K562 (cell line): ENCODE measurements around the gene FOXRED2. TPM values are rescaled to one million over a fixed set of nuclear protein-coding genes. Genes with fewer than 3 reads are reported as not detected.

Experiments
- BRF1 ChIP-seq: IDR thresholded peaks from 3 replicates; pipeline ENCODE4 v1.6.1; 2011; ENCODE audit warnings: borderline replicate concordance, mild to moderate bottlenecking; ENCODE audit not compliant: insufficient read length; ENCODE audit errors: extremely low read depth
- CEBPG ChIP-seq, 3 experiments: fragments of 200-800 bp in 1 of 3; sonication (Bioruptor generic) in 1 of 3; sonication (generic) in 1 of 3; formaldehyde crosslinking in 1 of 3; IDR thresholded peaks in 2 of 3; conservative IDR thresholded peaks in 1 of 3; 2 replicates each; pipeline versions ENCODE4 v1.6.1 to v1.8.0; 2016 to 2022; ENCODE audit warnings: missing compliant biosample characterization in 2 of 3, missing genetic modification characterization in 2 of 3, mild to moderate bottlenecking in 1 of 3, missing genetic modification reagents in 1 of 3
- CXXC5 ChIP-seq: fragments of 250-450 bp; sonication (Bioruptor Pico); IDR thresholded peaks from 2 replicates; pipeline ENCODE4 v1.8.0; 2022; ENCODE audit warnings: inconsistent platforms, mild to moderate bottlenecking, moderate library complexity
- HDAC1 ChIP-seq, 2 experiments: fragments of 450-650 bp; IDR thresholded peaks; 2 replicates each; pipeline ENCODE4 v1.6.1; 2016 to 2017; ENCODE audit warnings: inconsistent platforms in 1 of 2, mild to moderate bottlenecking in 1 of 2, moderate library complexity in 1 of 2
- MCM3 ChIP-seq: fragments of 450-650 bp; IDR thresholded peaks from 2 replicates; pipeline ENCODE4 v1.6.1; 2016
- MYC ChIP-seq, 2 experiments: fragments of 250-450 bp in 1 of 2; sonication (Bioruptor Pico) in 1 of 2; IDR thresholded peaks; 2 replicates each; pipeline versions ENCODE4 v1.5.1 to v1.6.1; 2012 to 2021; ENCODE audit warnings: low read depth in 2 of 2, borderline replicate concordance in 1 of 2, improper control_type of control experiment in 1 of 2, low read length in 1 of 2, mild to moderate bottlenecking in 1 of 2, moderate library complexity in 1 of 2
- TCF3 ChIP-seq: sonication (generic); formaldehyde crosslinking; IDR thresholded peaks from 2 replicates; pipeline ENCODE4 v1.4.0; 2020; ENCODE audit warnings: mild to moderate bottlenecking, missing genetic modification reagents
- ZBTB7A ChIP-seq: IDR thresholded peaks from 2 replicates; pipeline ENCODE4 v1.6.1; 2011; ENCODE audit warnings: low read depth, mild to moderate bottlenecking, low read length, moderate library complexity, borderline replicate concordance; ENCODE audit not compliant: control insufficient read depth
- ZKSCAN8 ChIP-seq: fragments of 200-800 bp; sonication (Bioruptor generic); IDR thresholded peaks from 2 replicates; pipeline ENCODE4 v1.6.1; 2016; ENCODE audit warnings: missing genetic modification characterization, missing compliant biosample characterization
- ZNF134 ChIP-seq: fragments of 250-450 bp; sonication (Bioruptor Pico); conservative IDR thresholded peaks from 2 replicates; pipeline ENCODE4 v1.4.0; 2020
- ZNF77 ChIP-seq: fragments of 250-450 bp; sonication (Bioruptor Pico); IDR thresholded peaks from 2 replicates; pipeline ENCODE4 v1.5.0; 2020
- polyA plus RNA-seq, 8 experiments: library from polyadenylated mRNA; depleted of rRNA in 4 of 8; stranded (reverse) in 5 of 8; unstranded in 3 of 8; fragments of >200 nt; fragmentation: Nextera tagmentation in 2 of 8; fragmentation: Illumina TruSeq in 1 of 8; extraction: Ambion mirVana in 2 of 8; extraction: Trizol in 1 of 8; gene quantifications; 2 replicates each; pipeline versions ENCODE4 v1.2.1 to v1.2.3, GENCODE V29; 2011 to 2014; ENCODE audit warnings: inconsistent platforms in 1 of 8, missing spikeins in 1 of 8
- total RNA-seq, 7 experiments: library from RNA; depleted of rRNA in 6 of 7; stranded (reverse); fragments of >200 nt in 6 of 7; fragmentation: Illumina TruSeq in 2 of 7; extraction: Trizol in 2 of 7; gene quantifications; 2 replicates each; pipeline versions ENCODE4 v1.2.1 to v1.2.3, GENCODE V29; 2011 to 2021; ENCODE audit warnings: low replicate concordance in 1 of 7
- TF ChIP-seq, protein P1 (sequence below): sonication (generic); formaldehyde crosslinking; IDR thresholded peaks from 2 replicates; pipeline ENCODE4 v1.8.0; 2023; ENCODE audit warnings: mild to moderate bottlenecking, missing genetic modification reagents
- TF ChIP-seq, protein P2 (sequence below): sonication (generic); formaldehyde crosslinking; IDR thresholded peaks from 2 replicates; pipeline ENCODE4 v1.8.0; 2022; ENCODE audit warnings: missing genetic modification reagents, mild to moderate bottlenecking, moderate library complexity, borderline replicate concordance
- TF ChIP-seq, protein P3 (sequence below): IDR thresholded peaks from 2 replicates; pipeline ENCODE4 v1.6.1; 2016; ENCODE audit warnings: missing genetic modification characterization, missing compliant biosample characterization
- TF ChIP-seq, protein P4 (sequence below): sonication (generic); formaldehyde crosslinking; IDR thresholded peaks from 2 replicates; pipeline ENCODE4 v1.9.0; 2022; ENCODE audit warnings: mild to moderate bottlenecking, missing genetic modification reagents
- TF ChIP-seq, protein P5 (sequence below), 3 experiments: IDR thresholded peaks in 2 of 3; conservative IDR thresholded peaks in 1 of 3; 2 replicates each; pipeline ENCODE4 v1.5.1; 2011 to 2012; ENCODE audit warnings: low read length in 3 of 3, mild to moderate bottlenecking in 3 of 3, control low read depth in 2 of 3, improper control_type of control experiment in 1 of 3, inconsistent platforms in 1 of 3, low read depth in 1 of 3, mixed read lengths in 1 of 3, moderate library complexity in 1 of 3; ENCODE audit not compliant: insufficient read depth in 2 of 3

FOXRED2 gene
- total and polyA plus RNA-seq, 9 of the 15 experiments (the other 6 are each of a cell fraction or from before 2014, with no cell fraction given): 2.8 to 48.4 (median 7.8) TPM

DNA sequence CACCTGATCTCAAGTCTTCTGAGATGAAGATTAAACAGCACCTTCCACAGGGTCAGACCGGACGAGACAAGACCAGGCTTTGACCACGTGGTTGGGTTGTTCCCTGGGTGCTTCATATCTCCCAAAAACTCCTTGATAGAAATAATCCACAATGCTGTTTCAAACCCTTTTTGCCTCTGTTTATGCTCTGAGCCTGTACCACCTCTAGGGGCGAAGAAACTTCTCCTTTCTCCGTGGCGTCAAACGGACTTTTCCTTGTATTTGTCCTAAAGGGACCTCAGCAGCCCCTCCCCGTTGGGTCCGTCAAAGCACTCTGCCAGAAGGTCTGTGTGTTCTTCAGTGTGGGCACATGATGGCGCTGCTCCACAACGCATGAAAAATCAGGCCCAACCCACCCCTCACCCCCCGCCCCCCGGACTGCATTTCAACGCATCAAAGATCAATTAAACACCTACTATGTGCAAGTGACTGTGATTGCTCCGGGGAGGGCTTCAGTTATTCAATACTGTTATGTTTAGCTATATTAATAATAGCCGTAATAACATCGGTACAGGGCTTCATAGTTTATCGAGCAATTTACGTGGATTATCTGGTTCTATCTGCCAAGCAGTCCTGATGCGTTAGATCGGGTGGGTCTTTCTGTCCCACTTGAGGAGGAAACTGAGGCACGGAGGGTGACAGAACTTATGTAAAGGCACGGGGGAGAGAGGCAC is 39.4 kb upstream of the FOXRED2 start (continued):
- TF ChIP-seq, protein P1, sequence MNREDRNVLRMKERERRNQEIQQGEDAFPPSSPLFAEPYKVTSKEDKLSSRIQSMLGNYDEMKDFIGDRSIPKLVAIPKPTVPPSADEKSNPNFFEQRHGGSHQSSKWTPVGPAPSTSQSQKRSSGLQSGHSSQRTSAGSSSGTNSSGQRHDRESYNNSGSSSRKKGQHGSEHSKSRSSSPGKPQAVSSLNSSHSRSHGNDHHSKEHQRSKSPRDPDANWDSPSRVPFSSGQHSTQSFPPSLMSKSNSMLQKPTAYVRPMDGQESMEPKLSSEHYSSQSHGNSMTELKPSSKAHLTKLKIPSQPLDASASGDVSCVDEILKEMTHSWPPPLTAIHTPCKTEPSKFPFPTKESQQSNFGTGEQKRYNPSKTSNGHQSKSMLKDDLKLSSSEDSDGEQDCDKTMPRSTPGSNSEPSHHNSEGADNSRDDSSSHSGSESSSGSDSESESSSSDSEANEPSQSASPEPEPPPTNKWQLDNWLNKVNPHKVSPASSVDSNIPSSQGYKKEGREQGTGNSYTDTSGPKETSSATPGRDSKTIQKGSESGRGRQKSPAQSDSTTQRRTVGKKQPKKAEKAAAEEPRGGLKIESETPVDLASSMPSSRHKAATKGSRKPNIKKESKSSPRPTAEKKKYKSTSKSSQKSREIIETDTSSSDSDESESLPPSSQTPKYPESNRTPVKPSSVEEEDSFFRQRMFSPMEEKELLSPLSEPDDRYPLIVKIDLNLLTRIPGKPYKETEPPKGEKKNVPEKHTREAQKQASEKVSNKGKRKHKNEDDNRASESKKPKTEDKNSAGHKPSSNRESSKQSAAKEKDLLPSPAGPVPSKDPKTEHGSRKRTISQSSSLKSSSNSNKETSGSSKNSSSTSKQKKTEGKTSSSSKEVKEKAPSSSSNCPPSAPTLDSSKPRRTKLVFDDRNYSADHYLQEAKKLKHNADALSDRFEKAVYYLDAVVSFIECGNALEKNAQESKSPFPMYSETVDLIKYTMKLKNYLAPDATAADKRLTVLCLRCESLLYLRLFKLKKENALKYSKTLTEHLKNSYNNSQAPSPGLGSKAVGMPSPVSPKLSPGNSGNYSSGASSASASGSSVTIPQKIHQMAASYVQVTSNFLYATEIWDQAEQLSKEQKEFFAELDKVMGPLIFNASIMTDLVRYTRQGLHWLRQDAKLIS (CRISPR knock-in tag): no peak
- TF ChIP-seq ZNF77 (CRISPR knock-in tag) (no peak), HDAC1 (IDR thresholded peaks at IDR 0.05) (no peak), ZNF134 (CRISPR knock-in tag) (no peak), MCM3 (no peak), ZBTB7A (peak; percentile 72), MYC (IDR thresholded peaks at IDR 0.05; ENCODE audit: low read depth, low read length) (peak; percentile 66; the same call in 1 of the 2 replicates), MYC (CRISPR knock-in tag; IDR thresholded peaks at IDR 0.05; ENCODE audit: borderline replicate concordance, low read depth) (no peak), TCF3 (CRISPR knock-in tag) (no peak), CXXC5 (CRISPR knock-in tag) (0 out of 2 replicates have a peak, but pooled peaks have one; percentile 31), ZKSCAN8 (CRISPR knock-in tag) (peak; percentile 14; the same call in 1 of the 2 replicates), BRF1 (no peak), CEBPG (CRISPR knock-in tag; IDR thresholded peaks at IDR 0.05) (no peak), CEBPG (tag; conservative IDR thresholded peaks at IDR 0.05 in 1 of 2, IDR thresholded peaks at IDR 0.05 in 1 of 2) (no peak)
- TF ChIP-seq, protein P2, sequence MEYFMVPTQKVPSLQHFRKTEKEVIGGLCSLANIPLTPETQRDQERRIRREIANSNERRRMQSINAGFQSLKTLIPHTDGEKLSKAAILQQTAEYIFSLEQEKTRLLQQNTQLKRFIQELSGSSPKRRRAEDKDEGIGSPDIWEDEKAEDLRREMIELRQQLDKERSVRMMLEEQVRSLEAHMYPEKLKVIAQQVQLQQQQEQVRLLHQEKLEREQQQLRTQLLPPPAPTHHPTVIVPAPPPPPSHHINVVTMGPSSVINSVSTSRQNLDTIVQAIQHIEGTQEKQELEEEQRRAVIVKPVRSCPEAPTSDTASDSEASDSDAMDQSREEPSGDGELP (CRISPR knock-in tag): no peak
- TF ChIP-seq, protein P3, sequence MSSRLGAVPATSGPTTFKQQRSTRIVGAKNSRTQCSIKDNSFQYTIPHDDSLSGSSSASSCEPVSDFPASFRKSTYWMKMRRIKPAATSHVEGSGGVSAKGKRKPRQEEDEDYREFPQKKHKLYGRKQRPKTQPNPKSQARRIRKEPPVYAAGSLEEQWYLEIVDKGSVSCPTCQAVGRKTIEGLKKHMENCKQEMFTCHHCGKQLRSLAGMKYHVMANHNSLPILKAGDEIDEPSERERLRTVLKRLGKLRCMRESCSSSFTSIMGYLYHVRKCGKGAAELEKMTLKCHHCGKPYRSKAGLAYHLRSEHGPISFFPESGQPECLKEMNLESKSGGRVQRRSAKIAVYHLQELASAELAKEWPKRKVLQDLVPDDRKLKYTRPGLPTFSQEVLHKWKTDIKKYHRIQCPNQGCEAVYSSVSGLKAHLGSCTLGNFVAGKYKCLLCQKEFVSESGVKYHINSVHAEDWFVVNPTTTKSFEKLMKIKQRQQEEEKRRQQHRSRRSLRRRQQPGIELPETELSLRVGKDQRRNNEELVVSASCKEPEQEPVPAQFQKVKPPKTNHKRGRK: no peak
- TF ChIP-seq, protein P4, sequence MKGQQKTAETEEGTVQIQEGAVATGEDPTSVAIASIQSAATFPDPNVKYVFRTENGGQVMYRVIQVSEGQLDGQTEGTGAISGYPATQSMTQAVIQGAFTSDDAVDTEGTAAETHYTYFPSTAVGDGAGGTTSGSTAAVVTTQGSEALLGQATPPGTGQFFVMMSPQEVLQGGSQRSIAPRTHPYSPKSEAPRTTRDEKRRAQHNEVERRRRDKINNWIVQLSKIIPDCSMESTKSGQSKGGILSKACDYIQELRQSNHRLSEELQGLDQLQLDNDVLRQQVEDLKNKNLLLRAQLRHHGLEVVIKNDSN: peak; percentile 60; the same call in 1 of the 2 replicates
- TF ChIP-seq, protein P5, sequence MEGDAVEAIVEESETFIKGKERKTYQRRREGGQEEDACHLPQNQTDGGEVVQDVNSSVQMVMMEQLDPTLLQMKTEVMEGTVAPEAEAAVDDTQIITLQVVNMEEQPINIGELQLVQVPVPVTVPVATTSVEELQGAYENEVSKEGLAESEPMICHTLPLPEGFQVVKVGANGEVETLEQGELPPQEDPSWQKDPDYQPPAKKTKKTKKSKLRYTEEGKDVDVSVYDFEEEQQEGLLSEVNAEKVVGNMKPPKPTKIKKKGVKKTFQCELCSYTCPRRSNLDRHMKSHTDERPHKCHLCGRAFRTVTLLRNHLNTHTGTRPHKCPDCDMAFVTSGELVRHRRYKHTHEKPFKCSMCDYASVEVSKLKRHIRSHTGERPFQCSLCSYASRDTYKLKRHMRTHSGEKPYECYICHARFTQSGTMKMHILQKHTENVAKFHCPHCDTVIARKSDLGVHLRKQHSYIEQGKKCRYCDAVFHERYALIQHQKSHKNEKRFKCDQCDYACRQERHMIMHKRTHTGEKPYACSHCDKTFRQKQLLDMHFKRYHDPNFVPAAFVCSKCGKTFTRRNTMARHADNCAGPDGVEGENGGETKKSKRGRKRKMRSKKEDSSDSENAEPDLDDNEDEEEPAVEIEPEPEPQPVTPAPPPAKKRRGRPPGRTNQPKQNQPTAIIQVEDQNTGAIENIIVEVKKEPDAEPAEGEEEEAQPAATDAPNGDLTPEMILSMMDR (IDR thresholded peaks at IDR 0.05 in 2 of 3, conservative IDR thresholded peaks at IDR 0.05 in 1 of 3; ENCODE audit: insufficient read depth in 2 of 3, low read depth in 1 of 3, low read length in 3 of 3): peak; percentile 61 to 68 (median 63); a peak in 5 of 6 replicates
